GM21825 (cell line): Measurements from ENCODE around the gene ARFGEF3.
A peak's percentile ranks its signal among the peaks of the same experiment; 100 is the strongest.
"Not testable (repeated sequence)": the region's sequence is repeated elsewhere in the genome, so short reads cannot be mapped to it uniquely, and the experiment has no call there.

Experiments used
- ATAC-seq: cut with Tn5 transposase; IDR thresholded peaks from one replicate; pipeline ENCODE4 v1.9.1; 2021; ENCODE audit warnings: mild to moderate bottlenecking, moderate library complexity; ENCODE audit not compliant: unreplicated experiment

ARFGEF3 gene, protein sequence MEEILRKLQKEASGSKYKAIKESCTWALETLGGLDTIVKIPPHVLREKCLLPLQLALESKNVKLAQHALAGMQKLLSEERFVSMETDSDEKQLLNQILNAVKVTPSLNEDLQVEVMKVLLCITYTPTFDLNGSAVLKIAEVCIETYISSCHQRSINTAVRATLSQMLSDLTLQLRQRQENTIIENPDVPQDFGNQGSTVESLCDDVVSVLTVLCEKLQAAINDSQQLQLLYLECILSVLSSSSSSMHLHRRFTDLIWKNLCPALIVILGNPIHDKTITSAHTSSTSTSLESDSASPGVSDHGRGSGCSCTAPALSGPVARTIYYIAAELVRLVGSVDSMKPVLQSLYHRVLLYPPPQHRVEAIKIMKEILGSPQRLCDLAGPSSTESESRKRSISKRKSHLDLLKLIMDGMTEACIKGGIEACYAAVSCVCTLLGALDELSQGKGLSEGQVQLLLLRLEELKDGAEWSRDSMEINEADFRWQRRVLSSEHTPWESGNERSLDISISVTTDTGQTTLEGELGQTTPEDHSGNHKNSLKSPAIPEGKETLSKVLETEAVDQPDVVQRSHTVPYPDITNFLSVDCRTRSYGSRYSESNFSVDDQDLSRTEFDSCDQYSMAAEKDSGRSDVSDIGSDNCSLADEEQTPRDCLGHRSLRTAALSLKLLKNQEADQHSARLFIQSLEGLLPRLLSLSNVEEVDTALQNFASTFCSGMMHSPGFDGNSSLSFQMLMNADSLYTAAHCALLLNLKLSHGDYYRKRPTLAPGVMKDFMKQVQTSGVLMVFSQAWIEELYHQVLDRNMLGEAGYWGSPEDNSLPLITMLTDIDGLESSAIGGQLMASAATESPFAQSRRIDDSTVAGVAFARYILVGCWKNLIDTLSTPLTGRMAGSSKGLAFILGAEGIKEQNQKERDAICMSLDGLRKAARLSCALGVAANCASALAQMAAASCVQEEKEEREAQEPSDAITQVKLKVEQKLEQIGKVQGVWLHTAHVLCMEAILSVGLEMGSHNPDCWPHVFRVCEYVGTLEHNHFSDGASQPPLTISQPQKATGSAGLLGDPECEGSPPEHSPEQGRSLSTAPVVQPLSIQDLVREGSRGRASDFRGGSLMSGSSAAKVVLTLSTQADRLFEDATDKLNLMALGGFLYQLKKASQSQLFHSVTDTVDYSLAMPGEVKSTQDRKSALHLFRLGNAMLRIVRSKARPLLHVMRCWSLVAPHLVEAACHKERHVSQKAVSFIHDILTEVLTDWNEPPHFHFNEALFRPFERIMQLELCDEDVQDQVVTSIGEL (N-terminal part only)

DNA sequence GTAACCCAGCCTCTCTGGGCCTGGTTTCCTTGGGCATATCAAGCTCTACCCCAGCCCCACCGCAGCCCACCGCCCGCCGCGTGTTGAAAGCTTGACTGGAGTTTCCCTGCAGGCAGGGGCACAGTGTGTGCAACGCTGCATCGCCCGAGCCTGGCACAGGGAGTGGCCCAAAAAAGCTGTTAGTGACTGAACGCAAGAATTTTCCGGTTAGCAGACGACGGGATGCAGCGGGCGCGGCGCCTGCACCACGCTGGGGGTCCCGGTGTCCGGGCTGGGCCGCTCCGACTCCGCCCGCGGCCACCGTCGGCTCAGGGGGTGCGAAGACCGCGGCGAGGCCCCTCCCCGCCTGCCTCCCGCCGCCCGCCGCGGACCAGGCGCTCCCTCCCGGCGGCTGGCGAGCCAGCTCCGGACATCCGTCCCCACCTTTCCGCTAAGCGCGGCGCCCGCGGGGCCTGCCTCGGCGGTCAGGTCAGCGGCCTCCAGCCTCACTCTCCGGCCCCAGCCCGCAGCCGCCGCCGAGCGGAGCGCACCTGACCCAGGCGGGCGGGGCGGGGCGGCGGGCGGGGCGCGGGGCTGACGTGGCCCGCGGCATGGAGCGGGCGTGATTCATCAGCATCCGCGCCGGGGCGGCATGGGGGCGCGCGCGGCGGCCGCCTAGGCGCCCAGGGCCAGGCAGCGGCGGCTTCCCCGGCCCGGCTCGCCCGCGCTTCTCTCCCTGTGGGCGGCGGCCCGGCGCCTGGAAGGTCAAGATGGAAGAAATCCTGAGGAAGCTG is at the start of gene ARFGEF3:
TSS of gene ARFGEF3 (plus strand) at position 602 of the 773 bp plus-strand sequence. CDS start at position 750, 148 bp downstream.
- peak; percentile 76 for ATAC-seq

DNA sequence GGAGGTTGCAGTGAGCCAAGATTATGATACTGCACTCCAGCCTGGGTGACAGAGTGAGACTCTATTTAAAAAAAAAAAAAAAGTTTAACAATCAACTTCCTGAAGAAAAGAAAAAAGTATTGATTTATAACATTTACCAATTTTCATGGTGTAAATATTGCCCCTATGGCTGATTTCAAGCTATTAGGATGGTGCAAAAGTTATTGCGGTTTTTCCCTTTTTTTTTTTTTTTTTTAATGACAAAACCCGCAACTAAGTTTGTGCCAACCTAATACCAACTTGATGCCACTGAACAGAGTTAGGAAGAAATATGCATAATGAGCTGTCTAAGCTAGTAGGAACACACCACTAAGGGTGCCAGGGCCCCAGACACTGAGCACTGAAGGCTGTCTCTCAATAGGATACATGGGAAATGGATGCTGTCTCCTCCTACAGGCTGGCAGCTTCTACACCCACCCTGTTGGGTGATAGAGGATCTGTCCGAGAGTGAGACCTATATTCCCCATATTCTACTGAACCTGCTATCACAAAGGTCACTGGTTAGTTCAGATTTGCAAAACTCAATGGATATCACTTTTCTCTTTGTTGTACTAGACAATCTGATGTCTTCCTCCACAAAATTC is 48.0 kb upstream of the ARFGEF3 start:
- no peak for ATAC-seq

DNA sequence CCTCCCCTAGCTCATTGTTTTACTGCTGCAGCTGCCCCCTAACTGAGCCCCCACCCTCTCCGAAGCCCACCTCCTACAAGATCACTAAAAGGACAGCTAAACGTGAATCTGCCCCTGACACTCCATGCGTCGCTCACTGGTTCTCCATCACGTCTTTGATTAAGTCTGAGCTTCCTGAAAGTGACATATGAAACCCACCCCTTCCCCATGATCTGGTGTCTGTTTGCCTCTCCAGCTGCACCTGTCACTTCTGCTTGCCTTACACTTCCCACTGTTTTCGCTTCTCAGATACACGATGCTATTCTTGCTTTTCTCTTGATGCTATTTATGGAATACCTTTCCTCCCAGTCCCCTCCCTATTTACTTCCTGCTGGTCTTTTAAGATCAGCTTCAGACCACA is 46.5 kb upstream of the ARFGEF3 start:
- ATAC-seq: no peak

DNA sequence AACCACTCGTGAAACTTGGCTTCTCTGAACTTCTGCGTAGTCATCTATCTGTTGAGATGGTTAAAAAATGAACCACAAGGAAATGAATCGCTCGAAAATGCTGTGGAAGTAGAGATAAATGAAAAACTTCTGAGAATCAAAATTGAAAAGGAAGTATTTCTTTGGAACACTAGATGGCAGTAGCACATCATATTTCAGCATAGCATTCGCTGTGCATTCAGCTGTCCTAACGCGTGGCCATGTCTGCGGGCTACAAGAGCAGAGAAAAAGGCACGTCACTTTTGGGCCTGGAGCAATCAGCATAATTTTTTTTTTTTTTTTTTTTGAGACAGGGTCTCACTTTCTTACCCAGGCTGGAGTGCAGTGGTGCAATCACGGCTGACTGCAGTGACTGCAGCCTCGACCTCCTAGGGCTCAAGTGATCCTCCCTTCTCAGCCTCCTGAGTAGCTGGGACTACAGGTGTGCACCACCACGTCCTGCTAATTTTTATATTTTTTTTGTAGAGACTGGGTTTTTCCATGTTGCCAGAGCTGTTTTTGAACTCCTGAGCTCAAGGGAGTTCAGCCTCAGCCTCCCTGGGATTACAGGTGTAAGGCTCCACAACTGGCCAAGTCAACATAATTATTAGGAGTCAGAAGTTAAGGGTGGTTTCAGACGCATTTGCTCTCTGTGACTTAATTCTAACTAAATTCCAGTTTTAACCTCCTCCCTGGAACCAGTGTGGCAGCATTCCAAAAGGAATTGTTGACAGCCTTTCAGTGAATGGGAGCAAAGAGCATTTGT is 45.7 kb upstream of the ARFGEF3 start:
- no peak for ATAC-seq

DNA sequence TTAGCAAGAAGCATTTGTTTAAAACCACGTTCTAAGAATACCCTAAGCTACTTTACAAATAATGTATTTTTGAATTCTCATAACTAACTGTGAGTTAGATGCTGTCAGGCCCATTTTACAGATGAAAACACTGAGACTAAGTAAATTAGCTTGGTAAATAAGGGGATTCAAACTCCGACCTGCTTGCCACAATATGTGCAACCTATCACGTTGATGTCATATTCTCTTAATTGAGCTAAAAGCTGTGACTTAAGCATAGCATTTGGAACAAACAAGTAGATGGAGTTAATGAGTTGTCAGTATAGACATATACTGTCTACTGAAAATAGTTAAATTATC is 45.1 kb upstream of the ARFGEF3 start:
- ATAC-seq: no peak

DNA sequence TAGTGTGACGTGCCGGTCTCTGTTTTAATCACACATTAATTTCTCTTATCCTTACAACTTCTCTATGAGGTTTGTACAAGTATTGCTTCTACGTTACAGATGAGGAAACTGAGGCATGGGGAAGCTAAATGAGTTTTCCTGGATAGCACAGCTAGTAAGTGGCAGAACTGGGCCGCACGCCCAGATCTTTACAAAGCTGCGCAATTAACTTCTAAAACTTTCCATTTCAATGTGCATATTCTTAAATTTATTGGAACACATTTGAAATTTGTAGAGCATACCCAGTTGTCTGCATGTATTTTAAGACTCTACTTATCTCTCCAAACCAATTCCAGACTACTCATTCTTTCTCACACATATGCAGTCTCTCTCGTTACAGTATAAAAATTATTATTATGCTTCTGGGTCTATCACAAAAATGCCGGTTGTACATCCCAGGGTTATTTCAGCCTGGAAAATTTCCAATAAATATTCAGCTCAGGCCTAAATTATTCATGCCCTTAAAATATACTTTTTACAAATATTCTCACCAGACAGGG is 44.3 kb upstream of the ARFGEF3 start:
- ATAC-seq: no peak

DNA sequence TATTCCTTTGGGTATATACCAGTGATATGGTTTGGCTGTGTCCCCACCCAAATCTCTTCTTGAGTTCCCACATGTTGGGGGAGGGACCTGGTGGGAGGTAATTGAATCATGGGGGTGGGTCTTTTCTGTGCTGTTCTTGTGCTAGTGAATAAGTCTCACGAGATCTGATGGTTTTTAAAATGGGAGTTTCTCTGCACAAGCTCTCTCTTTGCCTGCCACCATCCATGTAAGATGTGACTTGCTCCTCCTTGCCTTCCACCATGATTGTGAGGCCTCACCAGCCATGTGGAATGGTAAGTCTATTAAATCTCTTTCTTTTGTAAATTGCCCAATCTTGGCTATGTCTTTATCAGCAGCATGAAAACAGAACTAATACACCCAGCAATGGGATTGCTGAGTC is 42.5 kb upstream of the ARFGEF3 start:
- ATAC-seq: not testable (repeated sequence)

DNA sequence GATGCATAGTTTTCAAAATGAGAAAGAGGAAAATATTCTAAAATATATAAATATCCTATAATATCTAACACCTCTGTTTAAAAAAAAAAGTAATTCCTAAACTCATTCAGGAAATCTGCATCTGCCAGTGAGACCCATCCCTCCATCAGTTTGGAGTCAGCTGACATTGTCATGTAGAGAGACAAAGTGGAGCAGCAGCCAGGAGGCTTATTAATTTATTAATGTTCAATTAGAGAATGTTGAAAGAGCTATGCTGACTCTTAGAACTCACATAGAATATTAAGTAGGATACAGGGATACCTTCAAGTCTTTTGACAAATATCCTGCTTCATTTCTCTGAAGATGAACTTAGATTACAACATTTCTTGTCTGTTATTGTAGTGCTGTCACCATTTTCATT is 41.8 kb upstream of the ARFGEF3 start:
- ATAC-seq: no peak

DNA sequence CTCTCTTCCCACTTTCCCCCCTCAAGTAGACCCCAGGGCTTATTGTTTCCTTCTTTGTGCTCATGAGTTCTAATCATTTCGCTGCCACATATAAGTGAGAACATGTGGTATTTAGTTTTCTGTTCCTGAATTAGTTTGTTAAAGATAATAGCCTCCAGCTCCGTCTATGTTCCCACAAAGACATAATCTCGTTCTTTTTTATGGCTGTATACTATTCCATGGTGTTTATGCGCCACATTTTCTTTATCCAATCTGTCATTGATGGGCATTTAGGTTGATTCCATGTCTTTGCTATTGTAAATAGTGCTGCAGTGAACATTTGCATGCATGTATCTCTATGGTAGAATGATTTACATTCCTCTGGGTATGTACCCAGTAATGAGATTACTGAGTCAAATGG is 37.6 kb upstream of the ARFGEF3 start:
- ATAC-seq: no peak

DNA sequence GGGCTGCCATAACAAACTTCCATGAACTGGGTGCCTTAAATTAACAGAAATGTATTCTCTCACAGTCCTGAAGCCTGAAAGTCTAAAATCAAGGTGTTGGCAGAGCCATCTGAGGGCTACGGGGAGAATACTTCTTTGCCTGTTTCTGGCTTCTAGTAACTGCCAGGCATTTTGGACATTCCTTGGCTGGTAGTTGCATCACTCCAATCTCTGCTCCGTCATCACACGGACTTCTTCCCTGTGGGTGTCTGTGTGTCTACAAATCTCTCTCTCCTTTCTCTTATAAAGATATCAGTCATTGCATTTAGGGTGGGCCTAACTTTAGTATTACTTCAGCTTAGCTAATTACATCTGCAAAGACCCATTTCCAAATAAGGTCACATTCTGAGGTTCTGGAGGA is 33.6 kb upstream of the ARFGEF3 start:
- no peak for ATAC-seq

DNA sequence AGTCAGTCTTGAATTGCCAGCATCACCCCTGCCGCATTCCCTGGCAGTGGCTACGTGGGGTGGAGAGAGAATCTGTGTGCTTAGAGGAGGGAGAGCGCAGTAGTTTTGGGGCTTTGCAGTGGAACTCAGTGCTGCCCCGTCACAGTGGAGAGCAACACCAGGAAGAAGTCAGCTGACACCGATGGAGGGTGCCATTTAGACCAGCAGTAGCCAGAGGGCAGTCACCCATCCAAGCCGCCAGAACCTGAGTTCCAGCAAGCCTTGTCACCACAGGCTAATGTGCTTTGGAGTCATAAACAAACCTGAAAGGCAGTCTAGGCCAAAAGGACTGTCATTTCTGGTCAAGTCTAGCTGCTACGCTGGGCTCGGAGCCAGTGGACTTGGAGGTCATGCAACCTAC is 32.5 kb upstream of the ARFGEF3 start:
- no peak for ATAC-seq

DNA sequence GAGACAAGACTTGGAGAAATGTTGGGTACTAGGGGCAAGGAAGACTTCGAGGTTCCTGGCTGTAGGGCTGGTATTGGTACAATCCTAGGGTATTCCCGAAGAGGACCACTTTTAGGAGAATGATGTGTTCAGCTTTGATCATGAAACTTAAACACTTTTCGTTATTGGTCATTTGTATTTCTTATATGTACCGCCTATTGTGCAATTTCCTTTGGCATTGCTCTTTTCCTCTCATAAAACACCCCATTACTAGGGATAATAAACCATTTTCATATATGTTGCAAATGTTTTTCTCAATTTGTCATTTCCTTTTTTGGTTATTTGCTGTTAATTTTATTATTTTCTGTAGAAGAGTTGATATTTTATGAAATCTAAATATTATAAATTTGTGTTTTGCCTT is 18.9 kb upstream of the ARFGEF3 start:
- no peak for ATAC-seq

DNA sequence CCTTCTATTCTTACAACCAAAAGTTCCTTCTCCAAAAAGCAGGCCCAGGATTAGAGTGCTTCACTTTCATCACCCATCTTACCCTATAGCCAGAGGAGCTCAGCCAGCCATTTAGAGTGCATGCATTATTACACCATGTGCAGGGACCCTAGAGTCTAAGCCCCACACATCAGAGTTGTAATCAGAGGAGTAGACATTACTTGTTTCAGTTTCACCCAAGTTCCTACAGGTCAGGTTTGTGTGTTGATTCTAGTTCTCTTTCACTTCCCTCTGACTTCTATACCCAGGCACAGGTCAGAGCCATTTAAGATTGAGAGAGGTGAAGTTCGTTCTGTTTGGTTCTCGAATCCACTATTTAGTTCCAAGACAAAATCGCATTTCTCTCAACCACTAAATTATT is 16.3 kb upstream of the ARFGEF3 start:
- ATAC-seq: no peak

DNA sequence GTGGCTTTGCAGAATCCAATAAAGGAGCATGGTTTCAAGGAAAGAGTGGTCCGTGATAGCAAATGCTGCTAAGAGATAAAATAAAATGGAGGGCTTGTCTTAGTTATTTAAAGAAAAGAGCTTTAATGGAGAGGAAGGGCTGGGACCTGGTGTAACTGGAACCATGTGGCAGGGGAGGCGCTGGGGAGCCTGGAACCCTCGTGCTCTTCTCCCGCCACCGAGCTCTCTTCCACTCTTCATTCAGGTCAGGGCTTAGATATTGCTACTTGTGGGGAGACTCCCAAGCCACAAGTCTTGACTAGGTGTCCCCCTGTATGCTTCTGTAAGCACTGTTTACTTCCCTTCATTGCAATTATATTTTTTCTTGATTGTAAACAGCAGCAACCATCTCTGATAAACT is 15.2 kb upstream of the ARFGEF3 start:
- no peak for ATAC-seq

DNA sequence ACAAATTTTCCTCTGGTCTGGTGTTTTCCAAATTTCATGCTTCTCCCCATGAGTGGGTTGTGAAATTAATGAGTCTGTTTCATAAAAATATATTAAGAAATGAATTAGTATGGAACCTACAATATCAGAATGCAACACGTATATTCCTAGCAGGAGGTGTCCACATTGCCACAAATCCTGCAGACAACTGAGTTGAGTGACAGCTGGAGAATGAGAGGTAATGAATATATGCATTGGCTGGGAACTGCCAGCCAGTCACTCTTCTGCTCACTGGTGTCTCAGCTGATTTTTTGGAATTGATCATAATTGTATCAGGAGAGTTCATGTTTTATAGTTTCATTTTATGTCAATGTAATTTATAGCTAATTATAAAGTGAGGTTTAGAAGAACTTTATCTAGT is 6.3 kb upstream of the ARFGEF3 start:
- ATAC-seq: no peak

DNA sequence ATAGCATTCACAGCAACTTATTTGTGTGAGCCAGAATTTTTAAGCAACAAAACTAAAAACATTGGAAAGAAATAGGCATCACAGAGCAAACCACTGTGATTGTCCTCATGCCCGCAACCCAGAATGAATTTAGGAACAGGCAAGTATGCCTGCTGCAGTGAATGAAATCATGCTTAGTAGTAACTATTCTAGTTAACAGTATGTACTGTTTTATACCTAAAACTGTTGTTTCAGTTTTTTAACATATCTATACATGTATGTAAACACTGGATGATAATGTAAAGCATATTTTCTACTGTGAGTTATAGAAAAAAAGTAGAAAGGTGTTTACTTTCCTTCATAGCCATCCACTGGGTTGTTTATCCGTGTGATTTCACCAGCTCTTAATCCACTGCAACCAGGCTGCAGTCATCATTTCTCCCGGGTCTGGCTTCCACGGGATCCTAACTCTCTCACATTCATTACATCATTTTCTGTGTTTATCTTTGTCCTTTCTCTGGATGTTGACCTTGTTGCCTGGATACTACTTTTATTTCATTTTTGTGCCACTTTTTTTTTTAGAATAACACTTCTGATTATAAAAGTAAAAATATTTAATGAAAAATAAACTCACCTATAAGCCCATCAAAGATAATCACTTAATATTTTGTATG is 3.6 kb upstream of the ARFGEF3 start:
- ATAC-seq: no peak

DNA sequence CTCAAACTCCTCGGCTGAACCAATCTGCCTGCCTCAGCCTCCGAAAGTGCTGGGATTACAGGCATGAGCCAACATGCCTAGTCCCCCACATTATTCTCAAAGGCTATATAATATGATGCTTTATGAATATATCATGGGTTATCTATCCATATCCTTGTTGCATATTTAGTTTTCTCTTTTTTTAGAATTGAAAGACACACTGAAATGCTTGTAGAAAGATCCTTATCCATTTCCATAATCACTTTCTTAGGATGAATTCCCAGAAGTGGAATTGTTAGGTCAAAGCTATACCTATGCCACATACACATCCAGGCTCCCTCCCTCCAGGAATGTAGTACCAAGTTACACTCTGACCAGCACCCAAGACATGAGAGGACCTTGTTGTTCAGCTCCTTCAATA is 2.5 kb upstream of the ARFGEF3 start:
- ATAC-seq: no peak

DNA sequence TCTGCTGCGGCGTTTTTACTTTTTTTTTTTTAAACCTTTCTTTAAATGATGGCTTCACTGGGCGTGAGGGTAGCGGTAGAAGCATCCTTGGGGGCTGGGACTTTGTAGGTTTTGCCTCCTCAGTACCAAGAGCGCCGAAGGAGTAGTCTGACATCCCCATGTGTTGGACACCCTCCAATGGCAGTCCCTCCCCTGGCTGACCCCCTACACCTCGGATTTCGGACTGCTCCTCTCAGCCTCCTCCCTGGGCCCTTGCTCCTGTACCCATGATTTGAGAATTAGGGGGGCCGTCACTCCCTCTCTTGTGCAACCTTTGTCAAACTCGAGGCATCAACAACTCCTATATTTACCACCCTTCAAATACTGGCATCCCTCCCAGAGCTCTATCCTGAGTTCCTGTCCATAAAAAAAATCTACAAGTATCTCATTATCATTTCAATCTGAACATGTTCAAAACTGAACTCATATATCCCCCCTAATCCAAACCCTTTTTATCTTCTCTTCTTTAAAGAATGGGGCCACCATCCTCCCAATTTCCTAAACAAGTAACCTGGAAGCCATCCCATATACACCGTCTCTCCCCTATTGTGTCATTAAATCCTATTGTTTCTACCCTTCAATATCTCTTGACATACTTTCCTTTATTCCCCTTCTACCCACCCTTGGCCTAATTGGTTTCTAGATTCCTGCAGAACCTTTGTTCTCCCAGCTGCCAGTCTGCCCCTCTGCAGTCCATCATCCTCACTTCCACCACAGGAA is 1.2 kb upstream of the ARFGEF3 start:
- no peak for ATAC-seq
